RPMI8226 (cell line): ENCODE measurements around the gene AAK1.
"Not testable (repeated sequence)": the region's sequence is repeated elsewhere in the genome, so short reads cannot be mapped to it uniquely, and the experiment has no call there.

Experiments
- DNase-seq: peaks from one replicate; pipeline ENCODE4 v3.0.0-alpha.2; 2015

Gene AAK1

DNA sequence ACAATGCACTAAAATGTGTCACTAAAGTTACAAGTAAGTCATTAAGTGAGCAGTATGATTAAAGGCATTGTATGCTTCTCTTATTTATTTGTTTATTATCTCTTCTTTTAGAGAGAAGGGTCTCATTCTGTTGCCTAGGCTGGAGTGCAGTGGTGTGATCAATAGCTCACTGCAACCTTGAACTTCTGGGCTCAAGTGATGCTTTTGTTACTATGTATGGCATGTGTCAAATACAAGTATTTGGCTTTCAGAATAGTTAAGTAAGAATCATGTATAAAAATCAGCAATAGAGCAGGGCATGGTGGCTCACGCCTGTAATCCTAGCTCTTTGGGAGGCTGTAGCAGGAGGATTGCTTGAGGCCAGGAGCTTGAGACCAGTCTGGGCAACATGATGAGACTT, 15.8 kb upstream of the AAK1 start:
- no peak for DNase-seq

DNA sequence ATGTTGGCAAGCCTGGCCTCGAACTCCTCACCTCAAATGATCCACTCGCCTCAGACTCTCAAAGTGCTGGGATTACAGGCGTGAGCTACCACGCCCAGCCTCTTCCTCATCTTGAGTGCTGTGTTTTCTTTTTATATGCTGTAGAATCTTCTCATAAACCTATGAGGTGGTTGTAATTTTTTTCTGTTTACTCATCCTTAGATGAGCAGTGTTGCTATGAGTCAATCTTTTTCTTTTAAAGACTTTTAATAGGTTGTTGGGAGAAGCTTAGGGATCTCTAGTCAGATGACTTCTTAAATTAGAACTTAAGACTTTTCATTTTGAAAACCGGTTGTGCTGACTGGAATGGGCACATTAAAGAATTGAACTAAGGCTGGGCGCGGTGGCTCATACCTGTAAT, 8.7 kb upstream of the AAK1 start:
- DNase-seq, result no peak

- not testable (repeated sequence) for DNase-seq
Measured at GRCh38 chr2:69647196-69647595, 3.7 kb upstream of the AAK1 start.

DNA sequence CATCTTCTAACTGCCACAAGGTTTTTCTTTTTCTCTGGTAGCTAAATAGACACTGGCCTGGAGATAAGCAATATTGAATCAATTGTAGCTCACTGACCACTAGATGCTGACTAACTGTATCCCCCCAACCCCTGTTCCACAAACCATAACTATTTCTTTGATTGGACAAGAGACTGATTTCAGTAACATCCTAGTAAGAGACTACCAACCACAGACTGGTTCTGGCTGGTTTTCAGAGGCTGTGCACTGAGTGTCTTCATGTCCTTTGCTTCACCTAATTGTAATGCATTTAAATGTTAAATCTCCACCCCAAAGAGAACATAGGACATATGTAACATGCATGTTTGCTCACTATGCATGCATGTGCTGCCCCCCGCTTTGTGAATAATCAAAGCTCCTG, 3.2 kb upstream of the AAK1 start:
- DNase-seq, result no peak

DNA sequence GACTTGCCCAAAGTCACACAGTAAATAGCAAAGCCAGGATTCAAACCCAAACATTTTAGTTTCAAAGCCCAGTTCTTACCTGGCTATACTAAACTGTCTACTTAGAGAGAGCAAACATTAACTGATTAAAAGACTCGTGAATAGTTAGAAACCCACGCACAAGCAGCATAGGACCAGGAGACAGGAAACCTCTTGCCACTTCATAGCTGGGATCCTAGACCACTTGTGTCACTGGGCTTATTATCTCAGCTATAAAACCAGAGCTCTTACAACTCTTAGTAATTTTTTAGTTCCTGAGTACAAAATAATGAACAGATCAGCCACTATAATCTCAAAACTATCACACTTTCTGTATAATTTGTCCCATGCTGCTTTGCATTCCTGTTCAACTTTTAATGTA, 2.4 kb upstream of the AAK1 start:
- no peak for DNase-seq

- peak; percentile 8 for DNase-seq
Measured at GRCh38 chr2:69645031-69645431, 1.5 kb upstream of the AAK1 start.

DNA sequence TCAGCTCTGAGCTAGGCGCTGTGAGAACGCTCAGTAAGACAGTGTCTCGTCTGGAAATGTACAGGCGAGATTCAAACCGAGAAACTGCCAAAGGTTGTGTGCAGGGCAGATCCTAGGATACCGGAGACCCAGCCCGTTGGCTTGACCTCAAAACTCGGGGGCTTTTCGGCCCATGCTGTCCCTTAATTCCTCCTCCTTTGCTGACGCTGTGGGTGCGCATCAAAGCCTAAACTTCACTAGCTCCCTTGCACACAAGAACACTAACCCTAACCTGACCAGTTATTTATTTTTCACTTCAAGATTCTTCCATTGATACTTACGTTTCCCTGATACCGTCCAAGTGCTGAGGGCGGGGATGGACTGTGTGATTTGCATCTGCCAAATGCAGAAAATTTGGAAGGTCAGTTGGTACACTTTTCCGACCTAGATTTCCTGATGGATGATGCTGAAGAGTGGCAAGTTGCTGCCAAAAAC, 1.0 kb upstream of the AAK1 start:
- no peak for DNase-seq

GRCh38 chr2:69642709-69643601, 584 bp downstream of the AAK1 start:
- DNase-seq, result peak; percentile 42

GRCh38 chr2:69641887-69642708, 1.4 kb downstream of the AAK1 start:
- DNase-seq, result no peak

GRCh38 chr2:69641471-69641870, 2.1 kb downstream of the AAK1 start:
- DNase-seq, result no peak

DNA sequence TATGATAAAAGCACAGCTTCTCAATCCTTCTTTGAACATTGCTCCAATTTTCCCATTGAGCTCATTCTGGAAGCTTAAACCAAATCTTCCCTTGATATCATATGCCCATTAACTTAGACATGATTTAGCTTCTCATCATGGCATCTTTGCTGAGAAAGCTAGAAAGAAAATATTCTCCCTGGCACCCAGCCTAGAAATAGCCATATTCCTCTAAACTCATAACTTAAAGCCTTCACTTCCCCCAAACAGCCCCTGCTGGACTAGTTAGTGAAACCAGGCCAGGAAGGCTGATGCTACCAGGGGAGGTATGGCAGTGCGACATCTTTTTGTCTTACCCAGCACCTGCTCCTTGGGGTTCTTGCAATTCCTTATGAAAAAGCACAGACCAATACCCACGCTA, 4.3 kb downstream of the AAK1 start:
- DNase-seq, result peak; percentile 41

DNA sequence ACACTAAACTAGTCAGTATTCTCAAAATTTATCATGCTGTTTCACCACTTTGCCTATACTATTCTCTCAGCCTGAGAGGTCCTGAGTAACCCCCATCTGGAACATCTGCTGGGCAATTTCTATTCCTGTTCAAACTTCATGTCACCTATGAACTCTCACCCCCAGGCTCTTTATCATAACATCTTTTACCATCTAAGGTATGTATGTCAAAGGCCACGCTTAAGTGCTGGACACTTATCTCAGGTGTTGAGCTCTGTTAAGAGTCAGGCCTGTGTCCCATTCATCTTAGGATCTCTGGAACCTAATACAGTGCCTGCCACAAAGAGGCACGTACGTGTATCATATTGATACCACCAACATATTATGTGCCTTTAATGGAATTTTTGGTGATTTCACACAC, 4.9 kb downstream of the AAK1 start:
- no peak for DNase-seq

DNA sequence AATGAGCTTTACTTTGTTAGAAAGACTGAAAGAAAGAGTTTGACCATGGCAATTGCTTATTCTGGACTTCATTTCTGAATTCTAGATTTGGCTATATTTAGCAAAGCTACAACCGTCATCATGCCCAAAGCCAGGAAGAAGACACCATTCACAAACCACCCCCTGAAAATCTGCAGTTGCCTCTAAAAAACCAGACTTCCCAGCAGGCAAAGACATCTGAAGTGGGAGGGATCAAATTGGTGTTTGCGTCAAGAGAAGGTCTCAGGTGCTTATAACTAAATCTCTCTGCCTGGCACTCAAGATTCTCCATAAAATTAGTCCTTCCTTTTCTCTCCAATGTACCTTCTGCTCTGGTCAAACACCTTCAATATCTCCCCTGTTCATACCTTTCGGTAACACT, 5.6 kb downstream of the AAK1 start:
- no peak for DNase-seq

GRCh38 chr2:69636395-69636794, 7.1 kb downstream of the AAK1 start:
- no peak for DNase-seq

DNA sequence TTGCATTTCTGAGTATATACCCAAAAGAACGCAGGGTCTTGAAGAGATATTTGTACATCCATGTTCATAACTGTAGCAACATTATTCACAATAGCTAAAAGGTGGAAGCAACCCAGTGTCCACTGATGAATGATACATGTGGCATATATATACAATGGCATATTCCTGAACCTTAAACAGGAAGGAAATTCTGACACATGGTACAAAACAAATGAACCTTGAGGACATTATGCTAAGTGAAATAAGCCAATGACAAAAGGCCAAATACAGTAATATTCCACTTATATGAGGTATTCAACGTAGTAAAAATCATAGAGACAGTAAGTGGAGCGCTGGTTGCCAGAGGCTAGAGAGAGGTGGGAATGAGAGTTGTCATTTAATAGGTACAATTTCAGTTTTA, 8.1 kb downstream of the AAK1 start:
- no peak for DNase-seq

DNA sequence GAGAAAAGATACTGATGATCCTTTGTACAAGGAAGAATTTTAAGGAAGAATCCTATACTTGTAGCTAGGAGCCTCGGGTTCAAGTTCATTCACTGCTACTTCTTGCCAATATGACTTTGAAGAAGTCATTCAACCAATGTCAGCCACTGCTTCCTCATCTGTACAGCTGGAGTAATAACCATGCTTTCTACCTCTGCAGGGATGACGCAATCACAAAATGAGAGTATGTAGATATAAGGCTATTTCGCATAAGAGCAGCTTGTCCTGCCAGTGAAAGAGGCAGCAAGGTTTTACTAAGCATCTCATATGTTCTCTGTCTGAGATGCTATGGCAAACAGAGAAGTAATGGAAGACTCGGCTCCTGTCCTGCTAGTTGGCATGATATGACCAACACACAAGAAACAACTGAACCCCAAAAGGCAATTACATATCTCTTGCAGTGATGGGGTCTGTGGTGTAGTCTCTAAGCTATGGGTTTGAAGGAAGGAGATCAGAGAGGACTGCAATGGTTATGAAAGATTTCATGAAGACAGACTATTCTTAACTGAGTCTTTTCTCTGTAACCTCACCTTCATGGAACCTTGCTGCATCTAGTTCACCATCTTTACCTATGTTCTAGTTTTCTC, 9.2 kb downstream of the AAK1 start:
- DNase-seq, result no peak

DNA sequence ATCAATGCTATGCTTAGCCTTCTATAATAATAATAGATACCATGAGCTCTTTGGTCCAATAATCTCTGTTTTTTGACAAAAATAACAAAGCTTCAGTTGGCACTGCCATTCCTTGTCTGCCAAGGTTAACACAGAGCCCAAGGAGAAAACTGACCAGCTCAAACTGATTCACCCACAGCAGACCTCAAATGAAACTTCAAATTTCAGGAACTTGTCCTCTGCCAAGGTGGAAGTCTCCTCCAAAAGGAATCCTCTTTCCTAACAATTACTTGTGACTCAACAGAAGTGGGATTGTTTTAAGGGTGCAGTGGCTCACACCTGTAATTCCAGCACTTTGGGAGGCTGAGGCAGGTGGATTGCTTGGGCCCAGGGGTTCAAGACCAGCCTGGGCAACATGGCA, 12.1 kb downstream of the AAK1 start:
- DNase-seq, result no peak

DNA sequence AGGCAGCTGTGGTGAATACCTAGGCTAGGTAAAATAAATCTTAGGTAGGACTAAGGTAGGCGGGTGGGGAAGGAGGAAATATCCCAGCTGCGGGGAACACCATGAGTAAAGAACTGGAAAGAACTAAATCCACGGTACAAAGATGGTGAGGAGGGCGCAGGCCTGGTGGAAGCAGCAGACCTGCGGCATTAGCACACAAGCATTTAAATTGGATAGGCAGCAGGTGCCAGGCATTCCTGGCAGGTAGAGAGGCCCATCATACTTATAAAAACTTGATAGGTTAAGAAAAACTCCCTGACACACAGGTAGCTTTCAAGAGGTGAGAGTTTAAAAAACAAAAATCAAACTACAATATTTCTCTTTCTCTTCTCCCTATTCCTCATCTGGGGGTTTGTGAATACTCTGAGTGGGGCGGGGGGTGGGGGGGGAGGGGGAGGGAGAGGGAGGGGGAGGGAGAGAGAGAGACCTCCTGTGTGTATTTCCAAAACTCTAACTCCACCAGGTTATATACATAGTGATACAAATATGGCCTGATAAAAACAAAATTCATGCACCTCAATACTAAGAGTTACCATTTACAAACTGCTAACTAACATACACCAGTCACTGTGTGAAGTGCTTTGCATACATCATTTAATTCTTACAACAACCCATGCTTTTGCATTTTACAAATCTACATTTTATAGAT, 13.5 kb downstream of the AAK1 start:
- no peak for DNase-seq

DNA sequence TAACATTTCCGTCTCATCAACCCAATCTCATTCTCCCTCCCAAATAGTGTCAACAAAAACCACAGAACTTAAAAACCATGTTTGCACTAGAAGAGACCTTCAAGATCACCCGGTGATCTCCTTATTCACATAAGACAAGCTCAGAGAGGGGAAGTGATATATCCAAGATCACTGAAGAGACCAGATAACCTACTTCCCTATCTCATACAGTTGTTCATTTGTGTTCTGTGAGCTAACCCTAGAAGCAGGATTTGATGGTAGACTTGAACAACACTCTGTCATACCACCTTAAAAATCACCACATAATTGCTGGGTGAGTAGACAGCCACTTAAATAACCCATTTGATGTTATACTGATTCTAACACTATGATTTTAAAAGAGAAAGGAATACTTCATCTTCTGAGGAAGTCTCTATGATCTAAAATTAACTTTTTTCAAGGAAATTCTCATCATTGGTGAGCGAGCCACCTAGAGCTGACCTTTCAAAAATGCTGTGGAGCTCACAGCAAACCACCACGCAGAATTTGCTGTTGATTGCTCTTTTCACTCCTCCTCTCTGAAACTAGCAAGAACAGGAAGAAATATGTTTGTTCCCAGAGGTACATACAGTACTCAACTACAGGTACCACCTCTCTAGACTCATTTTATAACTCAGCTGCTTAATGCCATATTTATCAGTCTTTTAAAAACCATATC, 15.1 kb downstream of the AAK1 start:
- peak; percentile 73 for DNase-seq

DNA sequence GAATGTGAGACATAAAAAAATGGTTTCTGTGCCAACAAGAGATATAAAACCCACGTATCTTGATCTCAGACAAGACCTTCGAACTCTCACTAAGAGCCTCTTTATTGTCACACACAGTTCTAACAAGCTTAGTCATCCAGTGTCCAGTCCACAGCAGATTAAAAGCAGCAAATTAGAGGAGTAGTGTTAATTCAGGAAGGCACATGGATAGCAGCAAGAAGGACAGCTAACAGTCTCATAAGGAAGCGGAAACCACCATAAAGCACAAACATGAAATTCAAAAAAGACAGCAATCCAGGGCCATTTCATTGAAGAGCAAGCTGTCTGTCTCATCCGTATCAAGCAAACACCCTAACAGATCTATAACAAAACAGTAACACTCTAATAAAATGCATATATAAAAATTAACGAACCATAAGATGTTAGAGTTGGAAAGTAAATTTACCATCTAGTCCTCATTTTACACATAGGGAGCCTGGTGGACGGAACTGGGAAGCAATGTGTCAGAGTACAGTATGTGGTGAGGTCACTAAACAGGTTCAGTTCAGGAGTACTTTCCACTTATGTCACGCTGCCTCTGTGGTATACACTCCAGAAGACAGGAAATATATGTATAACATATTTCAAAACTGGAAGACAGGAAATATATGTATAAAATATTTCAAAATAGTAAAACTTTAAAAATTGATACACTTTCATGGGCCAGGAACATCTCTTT, 18.3 kb downstream of the AAK1 start:
- DNase-seq, result no peak

DNA sequence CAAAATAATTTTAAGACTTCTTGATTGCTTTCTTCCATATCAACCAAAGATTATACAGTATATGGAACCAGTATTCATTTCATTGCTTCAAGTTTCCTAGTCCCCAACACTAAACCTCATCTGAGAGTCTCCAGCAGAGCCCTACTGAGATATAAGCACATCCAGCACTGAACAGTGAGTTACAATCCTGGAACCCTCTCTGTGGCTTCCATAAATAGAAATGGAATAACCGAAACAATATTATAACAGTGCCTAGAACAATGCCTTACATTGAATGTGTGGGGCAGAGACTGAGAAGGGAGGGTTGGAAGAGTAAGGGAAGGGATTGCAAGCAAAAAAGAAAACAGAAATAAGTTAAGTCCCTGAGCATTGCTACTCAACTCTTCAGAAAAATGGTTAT, 18.9 kb downstream of the AAK1 start:
- DNase-seq, result no peak

GRCh38 chr2:69624131-69624530, 19.4 kb downstream of the AAK1 start:
- DNase-seq, result no peak
